B cell (primary cell): Measurements from ENCODE around the gene TMEM151A. TPM values are rescaled to one million over a fixed set of nuclear protein-coding genes. Genes with fewer than 3 reads are reported as not detected.
A peak's percentile ranks its signal among the peaks of the same experiment; 100 is the strongest.
"Not testable (repeated sequence)": the region's sequence is repeated elsewhere in the genome, so short reads cannot be mapped to it uniquely, and the experiment has no call there.

Experiments used
- ATAC-seq: fragments of 200-7000 bp; cut with Tn5 transposase; one replicate; pipeline ENCODE4 v1.10.0; 2021; ENCODE audit warnings: low read depth, mild to moderate bottlenecking, moderate number of reproducible peaks, moderate library complexity
- CTCF ChIA-PET: fragments of 350-600 bp; sonication (Branson Sonifier 250); formaldehyde crosslinking; loops from one replicate; lab custom pipeline; 2021; ENCODE audit warnings: antibody characterized with exemption, inconsistent platforms; lab: Charles Lee
- POLR2A ChIA-PET: fragments of 350-600 bp; sonication (Branson Sonifier 250); formaldehyde crosslinking; loops from one replicate; lab custom pipeline; 2021; ENCODE audit warnings: antibody characterized with exemption; lab: Charles Lee
- DNase-seq: peaks from one replicate; pipeline ENCODE4 v3.0.0; 2013
- H2AFZ ChIP-seq: 2 replicates; pipeline ENCODE4 v1.6.1; 2012; ENCODE audit warnings: mild to moderate bottlenecking, low read depth, low read length; ENCODE audit not compliant: insufficient read depth, poor library complexity, severe bottlenecking
- H3K27ac ChIP-seq, 2 donors: 1 replicate in 1 of 2; 2 replicates in 1 of 2; pipeline ENCODE4 v1.5.1; 2012 to 2013; ENCODE audit warnings: low read length in 2 of 2, mild to moderate bottlenecking in 2 of 2, moderate library complexity in 1 of 2
- H3K27me3 ChIP-seq, 4 experiments: fragments of 200-600 bp in 1 of 4; sonication (generic) in 1 of 4; replicated peaks in 1 of 4; 1 replicate in 2 of 4; 2 replicates in 2 of 4; pipeline versions ENCODE4 v1.6.1 to v1.7.0; 2013 to 2016; ENCODE audit warnings: low read length in 3 of 4, mild to moderate bottlenecking in 2 of 4, mixed read lengths in 1 of 4, moderate library complexity in 1 of 4; ENCODE audit not compliant: insufficient read depth in 4 of 4, control insufficient read depth in 3 of 4; ENCODE audit errors: control extremely low read depth in 1 of 4
- H3K36me3 ChIP-seq, 2 experiments: replicated peaks in 1 of 2; 1 replicate in 1 of 2; 2 replicates in 1 of 2; pipeline versions ENCODE4 v1.6.1 to v1.7.1; 2013; ENCODE audit warnings: low read length in 1 of 2; ENCODE audit not compliant: insufficient read depth in 2 of 2, control insufficient read depth in 1 of 2; ENCODE audit errors: control extremely low read depth in 1 of 2, extremely low read depth in 1 of 2
- H3K4me1 ChIP-seq, 2 donors: fragments of 200-600 bp in 1 of 2; sonication (generic) in 1 of 2; 1 replicate in 1 of 2; 2 replicates in 1 of 2; pipeline versions ENCODE4 v1.5.1 to v1.6.1; 2013 to 2017; ENCODE audit warnings: low read length in 2 of 2; ENCODE audit not compliant: control insufficient read depth in 2 of 2, insufficient read depth in 2 of 2
- H3K4me2 ChIP-seq: replicated peaks from 2 replicates; pipeline ENCODE3; 2012; ENCODE audit warnings: mild to moderate bottlenecking, low read depth, low read length; ENCODE audit not compliant: poor library complexity, severe bottlenecking
- H3K4me3 ChIP-seq, 5 experiments: fragments of 200-600 bp in 1 of 5; sonication (generic) in 1 of 5; 1 replicate in 3 of 5; 2 replicates in 2 of 5; pipeline versions ENCODE4 v1.5.1 to v1.7.0; 2011 to 2016; ENCODE audit warnings: low read length in 4 of 5, mild to moderate bottlenecking in 4 of 5, low read depth in 2 of 5, control low read depth in 1 of 5, moderate library complexity in 1 of 5; ENCODE audit not compliant: insufficient read depth in 1 of 5; ENCODE audit errors: control extremely low read depth in 1 of 5, extremely low read depth in 1 of 5
- H3K79me2 ChIP-seq: fragments of 200-600 bp; sonication (generic); one replicate; pipeline ENCODE4 v1.6.0; 2016; ENCODE audit warnings: low read length; ENCODE audit not compliant: control insufficient read depth, insufficient read depth
- H3K9ac ChIP-seq: fragments of 200-600 bp; sonication (generic); 2 replicates; pipeline ENCODE4 v1.6.1; 2017; ENCODE audit warnings: mild to moderate bottlenecking, low read length, moderate library complexity
- H3K9me3 ChIP-seq, 3 donors: one replicate each; pipeline versions ENCODE4 v1.6.1 to v1.7.1; 2013; ENCODE audit warnings: low read length in 2 of 3; ENCODE audit not compliant: control insufficient read depth in 2 of 3, insufficient read depth in 1 of 3; ENCODE audit errors: control extremely low read depth in 1 of 3
- H4K20me1 ChIP-seq: 2 replicates; pipeline ENCODE4 v1.6.0; 2012; ENCODE audit warnings: mild to moderate bottlenecking, low read length; ENCODE audit not compliant: insufficient read depth, control insufficient read depth, poor library complexity, severe bottlenecking
- H3K27ac Mint-ChIP-seq: one replicate; pipeline ENCODE4 v1.8.0; 2021; ENCODE audit warnings: mixed read lengths
- H3K27me3 Mint-ChIP-seq: one replicate; pipeline ENCODE4 v1.8.0; 2021; ENCODE audit warnings: mixed read lengths
- H3K4me1 Mint-ChIP-seq: one replicate; pipeline ENCODE4 v1.8.0; 2021; ENCODE audit warnings: mixed read lengths
- H3K4me3 Mint-ChIP-seq: one replicate; pipeline ENCODE4 v1.8.0; 2021; ENCODE audit warnings: mixed read lengths
- H3K9me3 Mint-ChIP-seq: one replicate; pipeline ENCODE4 v1.8.0; 2022; ENCODE audit warnings: mixed read lengths; ENCODE audit not compliant: insufficient read depth
- CTCF ChIP-seq: fragments of 200-600 bp; IDR thresholded peaks from one replicate; pipeline ENCODE4 v1.8.0; 2022; ENCODE audit warnings: antibody characterized with exemption, mild to moderate bottlenecking
- EZH2 ChIP-seq: IDR thresholded peaks from 2 replicates; pipeline ENCODE4 v1.6.1; 2012; ENCODE audit warnings: borderline replicate concordance, low read depth, mild to moderate bottlenecking, moderate library complexity, low read length; ENCODE audit not compliant: insufficient read depth, poor library complexity, severe bottlenecking
- WGBS: methylation state at CpG from one replicate; pipeline ENCODE4 v1.1.5; 2013; ENCODE audit warnings: missing lambda C conversion rate; ENCODE audit not compliant: insufficient coverage; 5-methylcytosine and 5-hydroxymethylcytosine counted together
- intact Hi-C: fragments of 100-400 bp; cut with micrococcal nuclease; formaldehyde crosslinking; loops from one replicate; pipeline ENCODE4 v1.10.0; 2022
- polyA plus RNA-seq: library from polyadenylated mRNA; depleted of rRNA; stranded (reverse); fragments of >200 nt; gene quantifications from 2 replicates; pipeline ENCODE4 v1.2.3, GENCODE V29; 2012
- total RNA-seq, 2 donors: library from RNA; stranded (reverse); fragments of 120-200 nt in 1 of 2; gene quantifications; 1 replicate in 1 of 2; 2 replicates in 1 of 2; pipeline versions ENCODE4 v1.2.3 to v1.2.4, GENCODE V29; 2013 to 2022

TMEM151A gene
- total and polyA plus RNA-seq, 2 donors (not counting 1 experiment from before 2014, with no cell fraction given), result 0.17 to 1.1 TPM

GRCh38 chr11:66275984-66276612 is 15.6 kb upstream of the TMEM151A start:
- peaks cover 56% of the 10 kb centered on the region for H4K20me1 ChIP-seq
- intact Hi-C loops, result no loop called here
- Mint-ChIP-seq H3K27ac (no peak overlapping the region), H3K4me3 (no peak overlapping the region), H3K9me3 (no peaks in the 10 kb centered on the region), H3K4me1 (peaks cover 20% of the 10 kb centered on the region), H3K27me3 (peaks cover 3% of the 10 kb centered on the region)
- POLR2A ChIA-PET, result no interaction called here
- no peak overlapping the region for H3K27ac ChIP-seq
- no peak overlapping the region for H2AFZ ChIP-seq
- CTCF ChIA-PET, result no interaction called here
- H3K4me1 ChIP-seq, result peaks cover 13 to 15% of the 10 kb centered on the region in 2 donors
- WGBS, result 89% methylated on average over 11 of the region's 14 CpGs
- peaks cover 0 to 51% of the 10 kb centered on the region in 2 experiments for H3K36me3 ChIP-seq
- H3K4me3 ChIP-seq, result no peak overlapping the region
- H3K79me2 ChIP-seq, result peaks cover 19% of the 10 kb centered on the region
- peaks cover 0 to 16% (median 3%) of the 10 kb centered on the region in 4 experiments for H3K27me3 ChIP-seq
- no peaks in the 10 kb centered on the region for H3K9me3 ChIP-seq
- H3K4me2 ChIP-seq, result no peak overlapping the region
- DNase-seq (no peak), ATAC-seq (no peak)
- no peak for TF ChIP-seq EZH2
- TF ChIP-seq CTCF, result no peak
- H3K9ac ChIP-seq, result no peak overlapping the region

- H3K9me3 Mint-ChIP-seq, H3K27ac ChIP-seq, H3K9ac ChIP-seq, DNase-seq, ATAC-seq, CTCF ChIA-PET, H3K4me2 ChIP-seq, H3K9me3 ChIP-seq, H3K4me3 ChIP-seq, H2AFZ ChIP-seq, intact Hi-C loops, POLR2A ChIA-PET, H3K27me3 Mint-ChIP-seq: not testable (repeated sequence)
- peaks cover 25% of the 10 kb centered on the region for H3K4me1 Mint-ChIP-seq
- 89% methylated on average over 9 of the region's 13 CpGs for WGBS
- peaks cover 50% of the 10 kb centered on the region for H4K20me1 ChIP-seq
- H3K79me2 ChIP-seq, result peaks cover 17% of the 10 kb centered on the region
- H3K4me1 ChIP-seq, result peaks cover 14 to 17% of the 10 kb centered on the region in 2 donors
- H3K27ac Mint-ChIP-seq, result peak overlapping the region; percentile 3
- peak overlapping the region; percentile 64 for H3K4me3 Mint-ChIP-seq
- peaks cover 0 to 16% (median 3%) of the 10 kb centered on the region in 4 experiments for H3K27me3 ChIP-seq
- H3K36me3 ChIP-seq, result peaks cover 0 to 48% of the 10 kb centered on the region in 2 experiments
These were observed 15.1 kb upstream of the TMEM151A start for GRCh38 chr11:66276619-66277018.

GRCh38 chr11:66277064-66277463 is 14.6 kb upstream of the TMEM151A start:
- ATAC-seq, DNase-seq, H3K9ac ChIP-seq, H2AFZ ChIP-seq, CTCF ChIA-PET, intact Hi-C loops, H3K27ac ChIP-seq, H3K27me3 Mint-ChIP-seq, H3K4me3 ChIP-seq, H3K9me3 Mint-ChIP-seq, H3K9me3 ChIP-seq: not testable (repeated sequence)
- Histone ChIP-seq H3K79me2 (peaks cover 13% of the 10 kb centered on the region), H4K20me1 (peaks cover 46% of the 10 kb centered on the region), H3K36me3 (peaks cover 0 to 44% of the 10 kb centered on the region in 2 experiments), H3K27me3 (peaks cover 0 to 16% (median 3%) of the 10 kb centered on the region in 4 experiments), H3K4me1 (peaks cover 19 to 21% of the 10 kb centered on the region in 2 donors), H3K4me2 (peak overlapping the region; percentile 95)
- Mint-ChIP-seq H3K27ac (peak overlapping the region; percentile 3), H3K4me3 (peak overlapping the region; percentile 64), H3K4me1 (peaks cover 28% of the 10 kb centered on the region)
- WGBS, result 56% methylated on average over 4 of the region's 4 CpGs
- POLR2A ChIA-PET, result interaction anchor here (0.6 to 0.9 kb wide), 3 partner anchors 8 to 36 kb away, joined by 3 to 8 read pairs (median 5); no protein-coding TSS in a partner anchor
